NCI-H2227 treated with DMSO at 0.1 percent for 48 hours (cell line): ENCODE results near the gene TAS2R9.
"Not testable (repeated sequence)": the region's sequence is repeated elsewhere in the genome, so short reads cannot be mapped to it uniquely, and the experiment has no call there.

Source experiments
- DNase-seq: peaks from one replicate; lab custom pipeline; 2025; lab: John Stamatoyannopoulos, UW

The TAS2R9 gene

DNA sequence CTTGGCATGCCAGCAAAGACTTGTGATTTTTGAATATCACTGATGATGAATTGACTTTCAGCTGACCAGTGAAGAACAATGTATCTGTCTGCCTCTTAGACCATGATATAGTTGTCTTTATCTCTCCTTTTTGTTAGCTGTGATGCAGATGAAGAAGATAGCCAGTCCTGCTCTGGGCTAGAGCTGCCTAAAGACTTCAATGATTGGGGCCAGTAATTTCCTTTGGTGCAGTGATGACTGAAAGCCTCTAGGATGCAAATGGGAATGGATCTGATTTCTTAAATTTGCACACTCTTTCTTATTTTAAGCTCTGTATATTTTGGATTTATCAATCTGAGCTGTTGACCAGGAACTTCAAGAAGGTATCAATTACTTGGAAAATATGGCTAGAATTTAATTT lies at the start of gene TAS2R9:
TAS2R9 (minus strand) TSS at position 101 of the 400 bp plus-strand sequence; CDS start at position 8, 93 bp downstream.
- DNase-seq = no peak

- DNase-seq = no peak
These were observed 45.8 kb upstream of the TAS2R9 start for GRCh38 chr12:10855807-10856206.

DNA sequence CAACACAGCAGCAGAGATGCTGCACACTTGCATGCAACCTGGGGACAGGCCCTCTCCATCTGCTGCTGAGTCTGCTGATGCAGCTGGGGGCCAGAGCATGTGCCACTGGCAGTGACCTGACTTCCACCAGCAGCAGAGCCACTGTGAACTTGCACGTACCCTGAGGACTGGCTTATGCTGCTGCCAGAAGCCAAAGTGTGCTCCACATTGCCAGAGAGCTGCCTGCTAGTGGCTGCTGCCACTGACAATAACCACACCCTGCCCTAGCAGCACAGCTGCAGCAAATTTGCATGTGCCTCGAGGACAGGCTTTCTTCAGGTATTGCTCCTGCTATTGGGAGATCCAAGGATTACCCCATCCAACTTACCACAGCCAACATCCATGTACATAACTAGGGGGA lies 43.8 kb upstream of the TAS2R9 start:
- DNase-seq = no peak

- DNase-seq = no peak
These were observed 41.4 kb upstream of the TAS2R9 start for GRCh38 chr12:10851243-10851858.

DNA sequence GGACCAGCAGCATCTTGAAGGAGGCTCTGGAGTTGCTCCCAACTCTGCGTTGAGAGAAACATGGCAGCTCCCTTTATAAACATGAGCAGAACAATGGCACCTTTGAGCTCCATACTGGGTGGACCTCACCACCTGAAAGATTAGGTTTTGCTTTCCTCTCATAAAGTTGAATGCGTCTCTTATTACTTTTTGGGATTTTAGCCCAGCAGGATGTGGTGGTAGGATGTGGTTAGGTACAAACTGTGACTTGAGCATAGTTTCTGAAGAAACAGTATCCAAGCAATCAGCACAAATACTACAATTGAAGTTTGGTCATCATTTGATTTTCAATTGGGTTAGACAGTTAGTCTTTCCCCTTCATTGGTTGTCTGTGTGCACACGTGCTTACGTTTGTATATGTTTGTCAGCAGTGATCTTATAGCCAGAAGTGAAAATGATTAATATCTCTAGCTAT lies 39.5 kb upstream of the TAS2R9 start, which contains the start of gene PRR4:
PRR4 (minus strand) TSS at position 51 of the 454 bp plus-strand sequence; CDS start at position 13, 38 bp downstream.
- no peak for DNase-seq

DNA sequence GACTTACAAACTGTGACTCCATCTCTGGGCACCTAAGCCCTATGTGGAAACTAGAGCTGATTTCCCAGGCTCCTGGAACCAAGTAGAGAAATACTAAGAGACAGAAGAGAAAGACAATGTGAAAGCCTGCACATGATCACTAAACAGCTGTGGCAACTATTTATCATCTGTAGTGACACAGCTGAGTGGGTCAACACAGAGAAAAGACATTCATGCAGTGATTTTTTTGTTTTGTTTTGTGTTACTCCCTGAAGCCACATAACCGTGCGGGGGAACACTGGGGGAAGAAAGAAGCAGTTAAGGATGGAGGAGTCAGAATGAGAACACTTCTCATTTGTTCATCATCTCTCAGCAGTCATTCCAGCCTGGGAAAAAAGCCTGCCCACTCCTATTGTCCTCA lies 37.8 kb upstream of the TAS2R9 start:
- no peak for DNase-seq

DNA sequence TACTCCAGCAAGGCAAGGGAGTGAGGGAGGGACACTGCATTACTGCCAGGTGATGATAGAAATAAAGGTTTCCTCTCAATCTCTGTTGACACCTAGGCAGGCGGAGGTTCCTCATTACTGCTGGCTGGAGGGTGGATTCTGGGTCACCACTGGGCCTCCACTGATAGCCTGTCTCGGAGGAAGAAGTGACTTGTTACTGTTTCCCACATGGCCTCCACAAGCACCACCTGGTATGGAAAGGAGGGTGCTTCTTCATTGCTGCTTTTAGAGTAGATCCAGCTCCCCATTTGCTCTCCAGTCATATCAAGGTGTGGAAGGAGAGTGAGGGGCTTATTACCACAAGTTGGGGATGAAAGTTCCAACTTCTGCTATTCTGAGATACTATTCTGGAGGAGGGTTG lies 32.9 kb upstream of the TAS2R9 start:
- no peak for DNase-seq

DNA sequence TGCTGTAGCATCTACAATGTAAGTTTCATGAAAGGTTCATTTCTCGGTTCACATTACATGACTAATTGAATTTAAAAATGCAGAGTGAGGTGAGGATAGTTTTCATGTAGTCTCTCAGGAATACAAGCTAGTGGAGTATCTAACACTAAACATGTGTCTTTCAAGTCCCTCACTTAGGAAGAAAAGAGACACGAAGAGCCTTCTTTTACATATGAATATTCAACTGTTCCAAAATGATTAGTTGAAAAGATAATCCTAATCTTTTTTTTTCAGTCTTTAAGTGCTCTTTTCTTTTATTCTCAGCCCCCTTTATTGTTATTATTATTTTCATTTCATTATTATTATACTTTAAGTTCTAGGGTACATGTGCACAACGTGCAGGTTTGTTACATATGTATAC lies 28.5 kb upstream of the TAS2R9 start:
- DNase-seq = no peak

DNA sequence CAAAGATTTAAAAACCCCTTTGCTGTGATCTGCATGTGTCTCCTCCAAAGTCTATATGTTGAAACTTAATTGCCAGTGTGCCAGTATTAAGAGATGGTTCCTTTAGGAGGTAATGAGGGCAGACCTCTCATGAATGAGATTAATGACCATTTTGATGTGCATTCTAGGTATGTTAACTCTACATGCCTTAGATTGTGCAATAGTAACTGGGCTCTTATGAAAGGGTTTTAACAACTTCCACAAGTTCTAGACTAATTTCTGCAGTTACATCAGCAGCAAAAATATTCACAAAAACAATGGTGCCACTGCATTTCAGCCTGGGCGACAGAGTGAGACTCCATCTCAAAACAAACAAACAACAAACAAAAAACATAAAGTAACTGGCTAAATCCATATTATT lies 20.0 kb upstream of the TAS2R9 start:
- DNase-seq = no peak

GRCh38 chr12:10826258-10826657 lies 16.3 kb upstream of the TAS2R9 start, which contains the start of gene TAS2R10:
TSS of gene TAS2R10 (minus strand) at chr12:10826358. CDS start at chr12:10826269, 89 bp downstream.
- DNase-seq = no peak

DNA sequence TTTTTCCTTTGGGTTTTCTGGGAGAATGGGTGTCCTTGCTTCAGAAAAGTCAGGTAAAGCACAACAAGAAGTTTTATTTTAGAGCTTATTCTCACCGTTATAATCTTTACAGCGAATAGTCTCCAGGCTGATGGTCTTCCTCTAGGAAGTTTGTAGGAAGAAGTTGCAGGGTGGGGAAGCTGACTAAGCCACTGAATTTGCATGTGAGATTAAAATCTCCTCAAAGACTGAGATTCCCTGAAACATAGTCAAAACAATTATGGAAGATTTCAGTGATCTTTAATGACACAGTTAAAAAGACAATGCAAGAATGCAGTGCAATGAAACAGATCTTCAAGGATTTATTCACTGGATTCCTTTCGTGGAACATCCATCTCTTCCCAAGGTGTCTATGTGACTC lies 15.0 kb upstream of the TAS2R9 start:
- no peak for DNase-seq

DNA sequence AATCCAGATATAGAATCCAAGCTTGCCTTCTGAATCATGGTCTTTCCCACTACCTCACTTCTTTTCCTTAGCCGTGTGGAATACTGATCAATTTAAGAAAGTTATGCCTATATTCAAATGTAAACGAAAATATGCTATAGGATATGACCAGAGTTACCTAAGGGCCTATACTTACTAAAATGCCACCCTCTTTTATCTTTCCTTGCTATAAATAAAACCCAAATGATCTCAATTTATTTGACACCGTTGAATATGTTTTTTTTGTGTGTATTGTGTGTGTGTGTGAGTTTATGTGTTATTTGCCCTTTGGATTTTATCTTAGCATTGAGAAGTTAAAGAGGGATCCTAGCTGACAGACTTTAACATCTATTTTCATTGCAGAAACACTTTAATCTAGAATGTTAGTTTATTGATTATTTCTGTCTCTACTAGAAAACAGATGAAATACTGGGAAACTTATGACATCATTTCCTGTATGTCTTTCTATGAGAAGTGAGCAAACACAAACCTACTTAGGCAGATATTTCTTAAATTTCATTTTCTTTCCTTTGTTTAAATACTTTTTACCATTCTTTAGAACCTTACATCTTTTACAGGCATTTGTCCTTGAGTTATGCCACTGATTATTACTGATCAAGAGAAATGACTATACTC lies 2.0 kb upstream of the TAS2R9 start:
- DNase-seq = no peak

- no peak for DNase-seq
These were observed 2.8 kb downstream of the TAS2R9 start, which contains the start of gene TAS2R8 for GRCh38 chr12:10807186-10807585. TSS of gene TAS2R8 (minus strand) at chr12:10807286. CDS start at chr12:10806980, 306 bp downstream.

GRCh38 chr12:10802587-10802986 lies 7.4 kb downstream of the TAS2R9 start, which contains the start of gene TAS2R7:
TSS of gene TAS2R7 (minus strand) at chr12:10802627. CDS start at chr12:10802570, 57 bp downstream.
- DNase-seq = no peak

DNA sequence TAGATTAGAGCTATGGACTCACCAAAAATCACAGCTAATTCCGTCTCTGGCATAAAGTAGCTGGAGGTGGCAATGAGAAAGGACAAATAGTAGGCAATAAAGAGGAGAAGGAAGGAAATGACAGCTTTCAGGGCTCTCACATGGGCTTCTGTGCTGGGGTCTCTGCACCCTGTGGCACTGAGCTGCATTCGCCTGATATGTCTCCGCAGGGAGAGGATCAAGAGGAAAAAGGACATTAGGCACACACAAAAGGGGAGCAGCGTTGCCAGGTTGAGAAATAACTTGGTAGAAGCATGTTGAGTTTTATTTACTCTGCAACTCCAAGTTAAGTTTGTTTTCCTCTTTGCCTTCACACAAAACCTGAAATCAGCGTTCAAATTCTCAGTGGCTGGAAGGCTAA lies 8.2 kb downstream of the TAS2R9 start:
- no peak for DNase-seq

- DNase-seq = no peak
These were observed 15.7 kb downstream of the TAS2R9 start for GRCh38 chr12:10794222-10794621.

DNA sequence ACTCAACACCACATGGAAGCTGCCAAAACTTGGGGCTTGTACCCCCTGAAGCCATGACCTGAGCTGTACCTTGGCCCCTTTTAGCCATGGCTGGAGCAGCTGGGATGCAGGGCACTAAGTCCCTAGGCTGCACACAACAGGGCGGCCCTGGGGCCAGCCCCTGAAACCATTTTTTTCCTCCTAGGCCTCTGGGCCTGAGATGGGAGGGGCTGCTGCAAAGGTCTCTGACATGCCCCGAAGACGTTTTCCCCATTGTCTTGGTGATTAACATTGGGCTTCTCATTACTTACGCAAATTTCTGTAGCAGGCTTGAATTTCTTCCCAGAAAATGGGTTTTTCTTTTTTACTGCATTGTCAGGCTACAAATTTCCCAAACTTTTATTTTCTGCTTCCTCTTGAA lies 18.2 kb downstream of the TAS2R9 start:
- not testable (repeated sequence) for DNase-seq

- no peak for DNase-seq
These were observed 26.7 kb downstream of the TAS2R9 start for GRCh38 chr12:10783252-10783651.

GRCh38 chr12:10779103-10779502 lies 30.9 kb downstream of the TAS2R9 start:
- DNase-seq = no peak

GRCh38 chr12:10771132-10771733 lies 38.7 kb downstream of the TAS2R9 start:
- DNase-seq = no peak

DNA sequence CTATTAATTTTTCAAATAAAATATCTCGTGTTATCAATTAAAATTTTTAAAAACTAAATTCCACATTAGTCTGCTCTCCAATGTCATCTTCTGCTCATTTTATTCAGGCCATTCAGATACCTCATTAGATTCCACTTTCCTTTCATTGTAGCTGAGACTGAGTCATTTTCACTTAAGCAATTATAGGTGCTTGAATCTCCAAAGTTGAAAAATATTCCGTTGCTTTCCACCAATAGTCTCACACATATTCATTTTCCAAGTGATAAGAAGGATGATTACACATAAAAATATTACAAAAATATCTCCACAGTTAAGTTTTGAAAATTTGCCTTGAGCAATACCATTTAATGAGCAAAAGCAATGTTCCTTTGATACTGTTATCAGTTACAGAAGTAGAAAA lies 50.3 kb downstream of the TAS2R9 start:
- DNase-seq = no peak
